GM18498 (cell line): ENCODE measurements around the gene KAT8.

ENCODE experiments used
- ATAC-seq: cut with Tn5 transposase; IDR thresholded peaks from one replicate; pipeline ENCODE4 v1.9.1; 2021; ENCODE audit warnings: mild to moderate bottlenecking, moderate library complexity; ENCODE audit not compliant: unreplicated experiment

Gene KAT8

DNA sequence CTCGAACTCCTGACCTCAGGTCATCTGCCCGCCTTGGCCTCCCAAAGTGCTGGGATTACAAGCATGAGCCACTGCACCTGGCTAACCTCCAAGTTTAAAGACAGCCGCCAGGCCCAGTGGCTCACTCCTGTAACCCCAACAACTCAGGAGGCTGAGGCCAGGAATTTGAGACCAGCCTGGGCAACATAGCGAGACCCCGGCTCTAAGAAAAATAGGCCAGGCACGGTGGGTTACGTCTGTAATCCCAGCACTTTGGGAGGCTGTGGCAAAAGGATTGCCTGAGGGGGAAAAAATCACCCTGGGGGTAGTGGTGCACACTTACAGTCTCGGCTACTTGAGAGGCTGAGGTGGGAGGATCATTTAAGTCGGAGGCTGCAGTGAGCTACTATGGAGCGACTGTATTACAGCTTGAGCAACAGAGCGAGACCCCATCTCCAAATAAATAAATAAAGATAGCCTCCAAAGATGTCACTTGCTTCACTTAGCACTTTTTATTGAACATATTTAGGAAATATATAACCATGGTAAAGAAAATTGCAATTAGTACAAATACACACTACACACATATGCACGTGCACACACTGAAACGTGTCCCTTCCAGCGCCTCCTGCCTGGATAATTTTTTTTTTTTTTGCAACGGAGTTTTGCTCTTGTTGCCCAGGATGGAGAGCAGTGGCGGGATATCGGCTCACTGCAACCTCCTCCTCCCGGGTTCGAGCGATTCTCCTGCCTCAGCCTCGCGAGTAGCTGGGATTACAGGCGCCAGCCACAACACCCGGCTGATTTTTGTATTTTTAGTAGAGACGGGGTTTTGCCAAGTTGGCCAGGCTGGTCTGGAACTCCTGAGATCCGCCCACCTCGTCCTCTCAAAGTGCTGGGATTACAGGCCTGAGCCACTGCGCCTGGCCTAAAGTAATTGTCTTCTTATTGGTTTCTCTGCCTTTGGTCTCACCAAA is 10.7 kb upstream of the KAT8 start:
- no peak for ATAC-seq

GRCh38 chr16:31107465-31107867 is 10.0 kb upstream of the KAT8 start:
- ATAC-seq = peak; percentile 55

- ATAC-seq = peak; percentile 84
Measured at GRCh38 chr16:31108035-31108793, 9.2 kb upstream of the KAT8 start, which contains the start of gene BCKDK. Gene BCKDK, plus strand, starts transcription at chr16:31108386. Its CDS starts 838 bp downstream, at chr16:31109224.

DNA sequence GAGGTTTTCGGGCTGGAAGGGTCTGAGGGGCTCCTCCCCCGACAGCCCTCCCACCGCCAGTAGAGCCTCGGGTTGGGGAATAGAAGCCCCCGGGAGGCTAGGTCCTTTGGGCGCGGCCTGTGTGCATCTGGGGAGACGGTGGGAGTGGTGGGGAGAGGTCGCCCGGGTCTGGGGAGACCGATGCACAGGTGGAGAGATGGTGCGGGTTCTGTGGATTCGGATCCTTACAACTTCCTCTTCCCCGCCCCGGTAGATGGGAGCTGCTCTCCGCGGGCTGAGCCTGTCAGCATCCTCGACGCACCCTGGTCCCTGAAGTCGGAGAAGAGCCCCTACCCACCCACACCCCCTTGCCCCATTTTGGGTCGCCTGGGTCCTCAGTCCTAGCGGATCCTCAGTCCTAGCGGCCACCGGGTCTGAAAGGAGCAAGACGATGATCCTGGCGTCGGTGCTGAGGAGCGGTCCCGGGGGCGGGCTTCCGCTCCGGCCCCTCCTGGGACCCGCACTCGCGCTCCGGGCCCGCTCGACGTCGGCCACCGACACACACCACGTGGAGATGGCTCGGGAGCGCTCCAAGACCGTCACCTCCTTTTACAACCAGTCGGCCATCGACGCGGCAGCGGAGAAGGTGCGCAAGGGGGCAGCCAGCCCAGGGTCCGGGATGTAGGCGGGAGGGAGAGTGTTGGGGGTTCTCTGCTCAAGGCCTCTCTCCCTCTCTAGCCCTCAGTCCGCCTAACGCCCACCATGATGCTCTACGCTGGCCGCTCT is 8.5 kb upstream of the KAT8 start:
- ATAC-seq = no peak

- no peak for ATAC-seq
Measured at GRCh38 chr16:31109622-31110021, 7.8 kb upstream of the KAT8 start.

DNA sequence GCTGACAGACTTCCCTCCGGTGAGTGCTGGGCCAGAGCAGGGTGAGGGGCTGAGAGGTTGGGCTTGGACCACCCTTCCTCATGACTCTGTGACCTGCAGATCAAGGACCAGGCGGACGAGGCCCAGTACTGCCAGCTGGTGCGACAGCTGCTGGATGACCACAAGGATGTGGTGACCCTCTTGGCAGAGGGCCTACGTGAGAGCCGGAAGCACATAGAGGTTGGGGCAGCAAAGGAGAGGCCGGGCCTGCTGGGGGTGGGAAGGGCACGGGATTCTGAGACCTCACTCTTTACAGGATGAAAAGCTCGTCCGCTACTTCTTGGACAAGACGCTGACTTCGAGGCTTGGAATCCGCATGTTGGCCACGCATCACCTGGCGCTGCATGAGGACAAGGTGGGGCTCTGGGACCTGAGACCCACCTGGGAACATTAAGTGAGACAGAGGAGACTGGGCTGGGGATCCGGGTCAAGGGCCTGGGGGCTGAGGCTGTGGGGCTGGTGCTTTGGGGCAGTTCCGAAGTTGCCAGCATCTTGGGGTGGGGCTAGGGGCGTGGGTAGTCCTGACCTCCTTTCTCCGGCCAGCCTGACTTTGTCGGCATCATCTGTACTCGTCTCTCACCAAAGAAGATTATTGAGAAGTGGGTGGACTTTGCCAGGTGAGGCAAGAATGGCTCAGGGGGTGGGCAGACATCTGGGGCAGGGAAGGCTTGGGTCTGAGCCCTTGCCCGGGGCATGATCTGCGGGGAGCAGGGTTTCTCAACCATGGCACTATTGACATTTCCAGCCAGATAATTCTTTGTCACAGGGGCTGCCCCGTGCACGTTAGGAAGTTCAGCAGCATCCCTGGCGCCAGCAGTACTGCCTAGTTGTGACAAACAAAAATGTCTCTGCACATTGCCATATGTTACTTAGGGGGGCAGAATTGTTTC is 7.1 kb upstream of the KAT8 start:
- ATAC-seq = no peak

GRCh38 chr16:31111881-31112466 is 5.5 kb upstream of the KAT8 start:
- no peak for ATAC-seq

DNA sequence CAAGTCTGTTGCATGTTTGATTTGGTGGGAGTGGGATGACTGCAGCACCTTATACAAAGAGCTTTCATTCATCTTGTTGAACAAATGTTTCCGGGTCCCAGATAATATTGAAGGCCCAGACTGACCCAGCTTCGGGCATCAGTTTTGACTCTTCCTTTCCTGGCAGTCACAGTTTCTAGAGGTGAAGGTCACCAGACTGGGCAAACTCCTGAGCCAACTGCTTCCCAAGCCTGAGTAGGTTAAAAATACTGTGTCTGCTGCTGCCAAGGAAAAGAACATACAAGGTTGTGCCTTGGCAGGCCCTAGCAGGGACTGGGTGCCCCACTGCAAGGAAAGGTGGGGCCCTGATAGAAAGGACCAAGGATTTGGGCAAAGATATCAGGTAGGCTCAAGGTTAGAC is 4.8 kb upstream of the KAT8 start:
- ATAC-seq = no peak

DNA sequence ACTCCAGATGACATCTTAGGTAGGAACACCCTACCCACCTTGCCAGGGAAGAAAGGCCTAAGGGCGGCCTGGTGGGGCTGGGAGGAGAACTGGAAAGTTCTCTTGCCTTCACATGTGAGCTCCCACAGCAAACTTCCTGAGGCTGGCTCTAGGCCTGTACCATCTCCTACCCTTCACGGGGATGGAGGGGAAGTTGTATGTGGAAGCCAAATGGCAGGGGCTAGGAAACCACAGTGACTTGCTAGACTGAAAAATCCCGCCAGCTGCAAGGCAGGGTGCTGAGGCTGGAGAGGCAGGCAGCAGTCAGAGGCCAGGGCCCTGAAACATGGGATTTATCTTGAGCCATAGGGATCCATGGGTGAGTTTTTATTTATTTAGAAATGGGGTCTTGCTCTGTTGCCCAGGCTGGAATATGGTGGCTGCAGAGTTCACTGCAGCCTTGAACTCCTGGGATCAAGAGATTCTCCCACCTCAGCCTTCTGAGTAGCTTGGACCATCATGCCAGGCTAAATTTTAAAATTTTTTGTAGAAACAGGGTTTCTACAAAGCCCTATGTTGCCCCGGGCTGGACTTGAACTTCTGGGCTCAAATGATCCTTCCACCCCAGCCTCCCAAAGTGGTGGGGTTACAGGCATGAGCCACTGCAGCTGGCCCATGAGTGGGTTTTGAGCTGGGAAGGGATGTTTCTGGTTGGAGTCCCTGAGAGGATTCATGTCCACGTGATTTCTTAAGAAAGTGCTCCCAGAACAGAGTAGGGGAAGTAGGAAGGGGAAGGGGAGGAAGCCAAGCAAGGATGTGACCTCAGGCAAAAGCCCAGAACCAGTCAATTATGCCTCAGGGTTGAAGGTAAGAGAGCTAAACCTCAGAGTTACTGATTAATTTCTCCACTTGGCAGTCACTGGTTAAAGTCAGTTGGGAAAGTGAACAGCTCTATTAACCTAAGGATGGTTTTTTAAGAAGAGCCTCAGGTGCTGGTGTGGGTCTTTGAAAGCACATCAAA is 4.0 kb upstream of the KAT8 start:
- ATAC-seq = no peak

- no peak for ATAC-seq
Measured at GRCh38 chr16:31114468-31114867, 3.0 kb upstream of the KAT8 start.

DNA sequence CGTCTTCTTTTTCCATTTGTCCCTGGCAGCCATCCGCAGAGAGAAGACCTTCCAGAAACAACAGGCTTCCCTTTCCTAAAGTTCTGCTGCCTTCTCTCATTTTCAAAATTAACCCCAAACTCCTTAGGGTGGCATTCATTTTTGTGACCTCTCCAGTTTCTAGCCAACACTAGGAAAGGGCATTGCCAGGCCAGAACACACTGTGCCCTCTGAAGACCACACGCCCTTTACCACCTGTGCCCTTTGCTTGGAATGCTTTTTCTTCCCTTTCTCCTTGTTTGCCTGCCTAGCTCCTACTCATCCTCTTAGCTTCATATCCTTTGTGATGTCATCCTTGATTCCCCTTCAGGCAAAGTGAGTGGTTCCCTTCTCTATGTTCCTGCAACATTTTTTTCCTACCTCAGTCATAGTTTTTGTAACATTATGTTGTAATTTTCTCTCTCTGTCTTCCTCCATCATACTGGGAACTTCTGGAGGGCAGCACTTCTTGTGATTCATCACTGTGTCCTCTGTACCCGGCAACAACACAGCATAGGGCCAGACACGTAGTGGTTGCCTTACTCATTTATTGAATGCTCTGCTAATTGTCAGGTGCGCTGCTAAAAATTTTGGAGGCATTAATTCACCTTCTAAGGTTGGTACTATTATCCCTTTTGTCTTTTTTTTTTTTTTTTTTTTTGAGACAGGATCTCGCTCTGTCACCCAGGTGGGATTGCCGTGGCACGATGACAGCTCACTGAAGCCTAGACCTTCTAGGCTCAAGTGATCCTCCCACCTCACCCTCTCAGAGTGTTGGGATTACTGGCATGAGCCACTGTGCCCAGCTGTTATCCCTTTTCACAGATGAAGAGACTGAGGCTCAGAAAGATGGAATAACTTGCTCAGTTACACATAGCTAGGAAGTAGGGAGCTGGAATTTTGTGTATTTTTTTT is 1.0 kb downstream of the KAT8 start:
- no peak for ATAC-seq

DNA sequence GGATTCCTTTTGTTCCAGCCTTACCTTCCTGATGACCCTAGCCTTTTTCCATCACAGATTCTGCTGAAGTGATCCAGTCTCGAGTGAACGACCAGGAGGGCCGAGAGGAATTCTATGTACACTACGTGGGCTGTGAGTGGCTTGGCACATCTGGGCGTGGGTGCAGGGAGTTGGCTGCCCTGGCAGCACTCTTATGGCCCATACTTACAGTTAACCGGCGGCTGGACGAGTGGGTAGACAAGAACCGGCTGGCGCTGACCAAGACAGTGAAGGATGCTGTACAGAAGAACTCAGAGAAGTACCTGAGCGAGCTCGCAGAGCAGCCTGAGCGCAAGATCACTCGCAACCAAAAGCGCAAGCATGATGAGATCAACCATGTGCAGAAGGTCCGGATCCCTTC is 2.7 kb downstream of the KAT8 start:
- ATAC-seq = no peak

- no peak for ATAC-seq
Measured at GRCh38 chr16:31125844-31126243, 8.4 kb downstream of the KAT8 start.

- no peak for ATAC-seq
Measured at GRCh38 chr16:31127182-31127581, 9.7 kb downstream of the KAT8 start.

- ATAC-seq = no peak
Measured at GRCh38 chr16:31128711-31129567, 11.5 kb downstream of the KAT8 start.

GRCh38 chr16:31129568-31130335 is 12.3 kb downstream of the KAT8 start:
- ATAC-seq = no peak
